Lung (tissue), 12 donors: ENCODE data around the gene HSPG2. TPM values are rescaled to one million over a fixed set of nuclear protein-coding genes. Genes with fewer than 3 reads are reported as not detected.

Experiments
- ATAC-seq: fragments of 200-7000 bp; cut with Tn5 transposase; one replicate; pipeline ENCODE4 v1.9.1; 2020; ENCODE audit warnings: moderate number of reproducible peaks; ENCODE audit not compliant: insufficient read depth, low FRiP score
- DNase-seq, 3 donors: peaks; one replicate each; pipeline ENCODE4 v3.0.0-alpha.2; 2013 to 2017
- H3K27ac ChIP-seq, 2 donors: one replicate each; pipeline ENCODE4 v1.5.1; 2013; ENCODE audit warnings: mild to moderate bottlenecking in 2 of 2, moderate library complexity in 2 of 2, control low read depth in 1 of 2, inconsistent platforms in 1 of 2, low read depth in 1 of 2, low read length in 1 of 2
- H3K27me3 ChIP-seq, 3 donors: one replicate each; pipeline ENCODE4 v1.5.1; 2013; ENCODE audit warnings: low read length in 2 of 3; ENCODE audit not compliant: control insufficient read depth in 3 of 3, insufficient read depth in 3 of 3
- H3K36me3 ChIP-seq, 4 donors: one replicate each; pipeline ENCODE4 v1.5.1; 2013; ENCODE audit warnings: low read length in 4 of 4, mild to moderate bottlenecking in 1 of 4, moderate library complexity in 1 of 4; ENCODE audit not compliant: control insufficient read depth in 4 of 4, insufficient read depth in 4 of 4
- H3K4me1 ChIP-seq, 5 donors: one replicate each; pipeline ENCODE4 v1.5.1; 2013; ENCODE audit warnings: low read length in 5 of 5, mild to moderate bottlenecking in 2 of 5, moderate library complexity in 1 of 5; ENCODE audit not compliant: control insufficient read depth in 5 of 5, insufficient read depth in 5 of 5
- H3K4me3 ChIP-seq: one replicate; pipeline ENCODE4 v1.5.1; 2013; ENCODE audit warnings: mild to moderate bottlenecking, control low read depth, moderate library complexity
- H3K9ac ChIP-seq, 2 donors: one replicate each; pipeline ENCODE4 v1.5.1; 2013; ENCODE audit warnings: low read length in 2 of 2, control low read depth in 1 of 2; ENCODE audit not compliant: insufficient read depth in 1 of 2
- H3K9me3 ChIP-seq, 4 donors: one replicate each; pipeline ENCODE4 v1.5.1; 2013; ENCODE audit warnings: low read length in 3 of 4, mild to moderate bottlenecking in 1 of 4, moderate library complexity in 1 of 4; ENCODE audit not compliant: control insufficient read depth in 4 of 4, insufficient read depth in 3 of 4
- CTCF ChIP-seq: IDR thresholded peaks from 2 replicates; pipeline ENCODE4 v1.5.1; 2012; ENCODE audit warnings: mild to moderate bottlenecking; ENCODE audit errors: control extremely low read depth, extremely low read depth
- WGBS, 2 donors: extraction: QIAGEN DNeasy Blood & Tissue Kit; methylation state at CpG; one replicate each; pipeline ENCODE4 v1.1.7; 2013; 5-methylcytosine and 5-hydroxymethylcytosine counted together
- polyA plus RNA-seq, 2 donors: library from polyadenylated mRNA; stranded (reverse); fragments of 200-250 nt; gene quantifications; one replicate each; pipeline ENCODE4 v1.2.1, GENCODE V29; 2013
- total RNA-seq, 2 donors: library from RNA; depleted of rRNA in 1 of 2; stranded (reverse); fragments of >200 nt in 1 of 2; gene quantifications; one replicate each; pipeline ENCODE4 v1.2.1, GENCODE V29; 2014 to 2021
- donor health status: control.
- donor health status: control.
- donor health status: Bipolar disorder and iron deficiency.
- donor health status: healthy.
- donor health status: DM: yes; HTN: yes; CAD: no.

The HSPG2 gene
- total and polyA plus RNA-seq, 4 donors = 58.0 to 335 (median 140) TPM

GRCh38 chr1:21926814-21927532 lies 10.1 kb downstream of the HSPG2 start:
- 62 to 68% methylated on average over 9 to 11 of the region's 11 CpGs for WGBS, 2 donors
- Histone ChIP-seq H3K27ac (peak overlapping the region; percentile 60 to 91), H3K4me3 (no peak overlapping the region), H3K4me1 (peaks cover 4 to 54% (median 33%) of the 10 kb centered on the region in 5 donors), H3K9me3 (no peaks in the 10 kb centered on the region), H3K36me3 (peaks cover 0 to under 1% (median 0%) of the 10 kb centered on the region in 4 donors), H3K9ac (no peak overlapping the region), H3K27me3 (no peaks in the 10 kb centered on the region)
- DNase-seq = no peak
- no peak for TF ChIP-seq CTCF
- no peak for ATAC-seq

GRCh38 chr1:21926065-21926464 lies 11.0 kb downstream of the HSPG2 start:
- DNase-seq (no peak), ATAC-seq (no peak)
- Histone ChIP-seq H3K36me3 (no peaks in the 10 kb centered on the region), H3K4me1 (peaks cover 0 to 56% (median 32%) of the 10 kb centered on the region in 5 donors), H3K27ac (peak overlapping the region in 1 of 2 donors; percentile 91), H3K4me3 (no peak overlapping the region), H3K27me3 (no peaks in the 10 kb centered on the region), H3K9ac (no peak overlapping the region), H3K9me3 (no peaks in the 10 kb centered on the region)
- WGBS, 2 donors = 76% methylated on average over 2 of the region's 2 CpGs
- no peak for TF ChIP-seq CTCF

GRCh38 chr1:21925334-21925940 lies 11.7 kb downstream of the HSPG2 start:
- no peak overlapping the region for H3K9ac ChIP-seq
- DNase-seq (no peak), ATAC-seq (no peak)
- no peaks in the 10 kb centered on the region for H3K9me3 ChIP-seq
- no peaks in the 10 kb centered on the region for H3K27me3 ChIP-seq
- WGBS, 2 donors = 70 to 73% methylated on average over 8 of the region's 8 CpGs
- H3K27ac ChIP-seq = peak overlapping the region; percentile 70 to 91
- TF ChIP-seq CTCF = no peak
- no peaks in the 10 kb centered on the region for H3K36me3 ChIP-seq
- H3K4me1 ChIP-seq = peaks cover 0 to 57% (median 39%) of the 10 kb centered on the region in 5 donors
- no peak overlapping the region for H3K4me3 ChIP-seq
